Spleen (tissue), 11 donors: Measurements from ENCODE around the gene RPS19BP1. TPM values are rescaled to one million over a fixed set of nuclear protein-coding genes. Genes with fewer than 3 reads are reported as not detected.
A peak's percentile ranks its signal among the peaks of the same experiment; 100 is the strongest.

Source experiments
- DNase-seq: peaks from one replicate; pipeline ENCODE4 v3.0.0-alpha.2; 2020
- H3K27ac ChIP-seq, 8 donors: fragments of 200-600 bp; sonication (generic) in 7 of 8; 1 replicate in 4 of 8; 2 replicates in 4 of 8; pipeline versions ENCODE4 v1.5.0 to v1.8.0; 2016 to 2021; ENCODE audit warnings: inconsistent platforms in 4 of 8, mild to moderate bottlenecking in 4 of 8, moderate library complexity in 1 of 8
- H3K27me3 ChIP-seq, 7 donors: fragments of 200-600 bp; sonication (generic) in 6 of 7; replicated peaks in 1 of 7; 1 replicate in 4 of 7; 2 replicates in 3 of 7; pipeline versions ENCODE4 v1.5.0 to v1.8.0; 2016 to 2021; ENCODE audit warnings: inconsistent platforms in 3 of 7, mild to moderate bottlenecking in 1 of 7
- H3K36me3 ChIP-seq, 6 donors: fragments of 200-600 bp; sonication (generic) in 5 of 6; 1 replicate in 4 of 6; 2 replicates in 2 of 6; pipeline versions ENCODE4 v1.5.0 to v1.8.0; 2016 to 2021; ENCODE audit warnings: inconsistent platforms in 2 of 6
- H3K4me1 ChIP-seq, 6 donors: fragments of 200-600 bp; sonication (generic) in 5 of 6; 1 replicate in 3 of 6; 2 replicates in 3 of 6; pipeline versions ENCODE4 v1.5.0 to v1.8.0; 2016 to 2021; ENCODE audit warnings: inconsistent platforms in 3 of 6
- H3K4me3 ChIP-seq, 8 donors: fragments of 200-600 bp; sonication (generic) in 7 of 8; 1 replicate in 4 of 8; 2 replicates in 4 of 8; pipeline versions ENCODE4 v1.5.0 to v1.8.0; 2016 to 2021; ENCODE audit warnings: inconsistent platforms in 4 of 8, mild to moderate bottlenecking in 4 of 8, moderate library complexity in 2 of 8
- H3K9me3 ChIP-seq, 8 donors: fragments of 200-600 bp; sonication (generic) in 7 of 8; 1 replicate in 4 of 8; 2 replicates in 4 of 8; pipeline versions ENCODE4 v1.5.0 to v1.8.0; 2016 to 2021; ENCODE audit warnings: inconsistent platforms in 4 of 8
- CTCF ChIP-seq, 11 experiments: fragments of 200-600 bp in 7 of 11; fragments of 450-650 bp in 4 of 11; sonication (generic) in 4 of 11; IDR thresholded peaks in 8 of 11; conservative IDR thresholded peaks in 3 of 11; 1 replicate in 7 of 11; 2 replicates in 4 of 11; pipeline versions ENCODE4 v1.4.0 to v1.8.0; 2016 to 2021; ENCODE audit warnings: antibody characterized with exemption in 11 of 11, inconsistent platforms in 4 of 11, mild to moderate bottlenecking in 1 of 11
- POLR2A ChIP-seq, 3 donors: fragments of 450-650 bp; IDR thresholded peaks; one replicate each; pipeline ENCODE4 v1.5.1; 2017; ENCODE audit warnings: antibody characterized with exemption in 3 of 3, mild to moderate bottlenecking in 1 of 3
- POLR2AphosphoS5 ChIP-seq, 3 donors: sonication (generic); formaldehyde crosslinking; IDR thresholded peaks; one replicate each; pipeline ENCODE4 v1.5.1; 2017; ENCODE audit warnings: antibody characterized with exemption in 3 of 3
- WGBS, 5 donors: extraction: QIAGEN DNeasy Blood & Tissue Kit in 3 of 5; methylation state at CpG; one replicate each; pipeline versions ENCODE4 v1.1.5 to v1.1.7; 2013 to 2018; 5-methylcytosine and 5-hydroxymethylcytosine counted together
- intact Hi-C: fragments of 100-400 bp; cut with DNase I; formaldehyde crosslinking; loops from one replicate; pipeline ENCODE4 v1.15.0; 2023; ENCODE audit warnings: low total_unique reads
- polyA plus RNA-seq, 3 donors: library from polyadenylated mRNA; stranded (reverse); fragments of 200-250 nt; gene quantifications; one replicate each; pipeline ENCODE4 v1.2.1, GENCODE V29; 2013
- total RNA-seq, 7 donors: library from RNA; depleted of rRNA in 3 of 7; stranded (reverse); fragments of >200 nt in 3 of 7; fragmentation: NEBNext Ultra II Directional in 4 of 7; extraction: Animal tissue kit (Norgen Biotek cat#: 25700) in 4 of 7; gene quantifications; one replicate each; pipeline versions ENCODE4 v1.1.0 to v1.2.1, GENCODE V29; 2016 to 2021
- donor health status: healthy with polysubstance abuse.
- donor health status: DM: no; HTN: no; CAD: no; lungs with moderate emphysema.
- donor health status: DM: no; HTN: no; CAD: no.
- donor health status: Bipolar disorder and iron deficiency.
- donor health status: healthy.
- donor health status: DM: no; HTN: no; CAD: no.
- donor health status: DM: yes; HTN: yes; CAD: no.

The RPS19BP1 gene
- total and polyA plus RNA-seq, 10 donors, result 55.8 to 210 (median 96.6) TPM

GRCh38 chr22:39559456-39560105 is 27.0 kb upstream of the RPS19BP1 start:
- TF ChIP-seq POLR2A (IDR thresholded peaks at IDR 0.05) (no peak), CTCF (IDR thresholded peaks at IDR 0.05 in 8 of 11, conservative IDR thresholded peaks at IDR 0.05 in 3 of 11) (peak in 4 of 11 experiments; percentile 28 to 53 (median 32)), POLR2AphosphoS5 (IDR thresholded peaks at IDR 0.05) (no peak)
- no peaks in the 10 kb centered on the region for H3K9me3 ChIP-seq
- no peak overlapping the region for H3K4me3 ChIP-seq
- intact Hi-C loops, result no loop called here
- peaks cover 2 to 84% (median 46%) of the 10 kb centered on the region in 7 donors for H3K27me3 ChIP-seq
- peaks cover 0 to 18% (median 8%) of the 10 kb centered on the region in 6 donors for H3K4me1 ChIP-seq
- H3K36me3 ChIP-seq, result no peaks in the 10 kb centered on the region
- H3K27ac ChIP-seq, result no peak overlapping the region
- no peak for DNase-seq
- WGBS, 5 donors, result 42 to 52% (median 47%) methylated on average over 11 of the region's 11 CpGs

GRCh38 chr22:39558950-39559349 is 26.4 kb upstream of the RPS19BP1 start:
- DNase-seq, result no peak
- no peak for TF ChIP-seq CTCF (IDR thresholded peaks at IDR 0.05 in 8 of 11, conservative IDR thresholded peaks at IDR 0.05 in 3 of 11)
- TF ChIP-seq POLR2AphosphoS5 (IDR thresholded peaks at IDR 0.05), result no peak
- TF ChIP-seq POLR2A (IDR thresholded peaks at IDR 0.05), result no peak
- H3K27ac ChIP-seq, result no peak overlapping the region
- H3K4me1 ChIP-seq, result peaks cover 0 to 18% (median 8%) of the 10 kb centered on the region in 6 donors
- H3K36me3 ChIP-seq, result no peaks in the 10 kb centered on the region
- no peak overlapping the region for H3K4me3 ChIP-seq
- H3K27me3 ChIP-seq, result peaks cover 2 to 91% (median 46%) of the 10 kb centered on the region in 7 donors
- H3K9me3 ChIP-seq, result no peaks in the 10 kb centered on the region
- 82 to 90% (median 86%) methylated on average over 11 to 14 of the region's 14 CpGs for WGBS, 5 donors
- intact Hi-C loops, result no loop called here

- peaks cover 2 to 96% (median 46%) of the 10 kb centered on the region in 7 donors for H3K27me3 ChIP-seq
- intact Hi-C loops, result no loop called here
Observed at GRCh38 chr22:39558254-39558727, 25.7 kb upstream of the RPS19BP1 start.

More at GRCh38 chr22:39558254-39558727, 25.7 kb upstream of the RPS19BP1 start:
- peak overlapping the region in 1 of 8 donors; percentile 57 for H3K4me3 ChIP-seq
- H3K4me1 ChIP-seq, result peaks cover 0 to 18% (median 8%) of the 10 kb centered on the region in 6 donors
- no peak for DNase-seq
- TF ChIP-seq CTCF (IDR thresholded peaks at IDR 0.05 in 8 of 11, conservative IDR thresholded peaks at IDR 0.05 in 3 of 11) (no peak), POLR2AphosphoS5 (IDR thresholded peaks at IDR 0.05) (no peak), POLR2A (IDR thresholded peaks at IDR 0.05) (no peak)
- H3K36me3 ChIP-seq, result no peaks in the 10 kb centered on the region
- WGBS, 5 donors, result 7 to 11% (median 9%) methylated on average over 14 to 34 of the region's 34 CpGs
- H3K27ac ChIP-seq, result no peak overlapping the region
- no peaks in the 10 kb centered on the region for H3K9me3 ChIP-seq
